Activated T-cell treated with anti-CD3 and anti-CD28 coated beads, Interleukin-2, amount 50 U/mL, for 72 hours (primary cell): ENCODE results near the gene HOXB6. TPM values are rescaled to one million over a fixed set of nuclear protein-coding genes. Genes with fewer than 3 reads are reported as not detected.

Source experiments
- ATAC-seq, 2 donors: fragments of 150-1000 bp; cut with Tn5 transposase; replicated peaks in 1 of 2; 2 replicates each; pipeline ENCODE4 v1.10.0; 2021; ENCODE audit warnings: moderate library complexity in 2 of 2, mild to moderate bottlenecking in 1 of 2
- DNase-seq, 2 donors: peaks; one replicate each; pipeline ENCODE4 v3.0.0; 2021 to 2022; ENCODE audit warnings: mixed read lengths in 1 of 2
- H3K27ac Mint-ChIP-seq: one replicate; pipeline ENCODE4 v1.8.0; 2022; ENCODE audit warnings: mild to moderate bottlenecking, moderate library complexity, mixed read lengths
- H3K27me3 Mint-ChIP-seq: one replicate; pipeline ENCODE4 v1.8.0; 2022; ENCODE audit warnings: low read depth, mixed read lengths
- H3K36me3 Mint-ChIP-seq, 2 donors: one replicate each; pipeline ENCODE4 v1.8.0; 2022; ENCODE audit warnings: mixed read lengths in 2 of 2, mild to moderate bottlenecking in 1 of 2; ENCODE audit not compliant: insufficient read depth in 2 of 2
- H3K4me1 Mint-ChIP-seq: one replicate; pipeline ENCODE4 v1.8.0; 2022; ENCODE audit warnings: low read depth, mixed read lengths
- H3K4me3 Mint-ChIP-seq, 2 donors: one replicate each; pipeline ENCODE4 v1.8.0; 2022; ENCODE audit warnings: mild to moderate bottlenecking in 2 of 2, mixed read lengths in 2 of 2, moderate library complexity in 2 of 2
- H3K9me3 Mint-ChIP-seq, 2 donors: one replicate each; pipeline ENCODE4 v1.8.0; 2022; ENCODE audit warnings: mixed read lengths in 2 of 2
- total RNA-seq, 2 donors: library from RNA; stranded (reverse); gene quantifications; one replicate each; pipeline ENCODE4 v1.2.3, GENCODE V29; 2022

The HOXB6 gene
- total RNA-seq, 2 donors from 2014 or later, result 0.24 to 0.51 TPM

GRCh38 chr17:48623583-48623982, 18.8 kb upstream of the HOXB6 start:
- ATAC-seq, result no peak
- H3K4me3 Mint-ChIP-seq, result no peak overlapping the region
- no peak overlapping the region for H3K27ac Mint-ChIP-seq
- DNase-seq, result no peak
- peaks cover 6% of the 10 kb centered on the region for H3K4me1 Mint-ChIP-seq
- H3K9me3 Mint-ChIP-seq, result no peaks in the 10 kb centered on the region
- peaks cover 3 to 6% of the 10 kb centered on the region in 2 donors for H3K36me3 Mint-ChIP-seq
- H3K27me3 Mint-ChIP-seq, result peaks cover 95% of the 10 kb centered on the region

GRCh38 chr17:48622857-48623256, 18.1 kb upstream of the HOXB6 start:
- peaks cover 95% of the 10 kb centered on the region for H3K27me3 Mint-ChIP-seq
- H3K9me3 Mint-ChIP-seq, result no peaks in the 10 kb centered on the region
- H3K36me3 Mint-ChIP-seq, result peaks cover 3 to 6% of the 10 kb centered on the region in 2 donors
- peaks cover 6% of the 10 kb centered on the region for H3K4me1 Mint-ChIP-seq
- no peak overlapping the region for H3K27ac Mint-ChIP-seq
- DNase-seq (no peak), ATAC-seq (no peak)
- H3K4me3 Mint-ChIP-seq, result no peak overlapping the region

- ATAC-seq (no peak), DNase-seq (no peak)
- Mint-ChIP-seq H3K4me1 (peaks cover 10% of the 10 kb centered on the region), H3K27me3 (peaks cover 95% of the 10 kb centered on the region), H3K9me3 (no peaks in the 10 kb centered on the region), H3K36me3 (peaks cover 3 to 4% of the 10 kb centered on the region in 2 donors), H3K27ac (no peak overlapping the region), H3K4me3 (no peak overlapping the region)
These were observed 16.9 kb upstream of the HOXB6 start for GRCh38 chr17:48621410-48622392.

GRCh38 chr17:48620461-48621139, 15.8 kb upstream of the HOXB6 start:
- no peak overlapping the region for H3K4me3 Mint-ChIP-seq
- peaks cover 8% of the 10 kb centered on the region for H3K4me1 Mint-ChIP-seq
- DNase-seq (no peak), ATAC-seq (no peak)
- no peak overlapping the region for H3K27ac Mint-ChIP-seq
- H3K27me3 Mint-ChIP-seq, result peaks cover 93% of the 10 kb centered on the region
- H3K36me3 Mint-ChIP-seq, result peaks cover under 1% of the 10 kb centered on the region in 2 donors
- no peaks in the 10 kb centered on the region for H3K9me3 Mint-ChIP-seq

- Mint-ChIP-seq H3K4me1 (peaks cover 14% of the 10 kb centered on the region), H3K27ac (peak overlapping the region; percentile 55), H3K4me3 (peak overlapping the region; percentile 46 to 48), H3K27me3 (peaks cover 97% of the 10 kb centered on the region), H3K9me3 (no peaks in the 10 kb centered on the region), H3K36me3 (no peaks in the 10 kb centered on the region)
- DNase-seq (no peak), ATAC-seq (no peak)
These were observed 15.2 kb upstream of the HOXB6 start for GRCh38 chr17:48619826-48620449.

GRCh38 chr17:48618256-48618896, 13.6 kb upstream of the HOXB6 start:
- peaks cover 30% of the 10 kb centered on the region for H3K4me1 Mint-ChIP-seq
- H3K27ac Mint-ChIP-seq, result peak overlapping the region; percentile 22
- DNase-seq, result peak; percentile 80 to 87
- no peaks in the 10 kb centered on the region for H3K9me3 Mint-ChIP-seq
- peak overlapping the region; percentile 67 to 75 for H3K4me3 Mint-ChIP-seq
- peaks cover 99% of the 10 kb centered on the region for H3K27me3 Mint-ChIP-seq
- ATAC-seq, result peak; percentile 63 to 72
- H3K36me3 Mint-ChIP-seq, result no peaks in the 10 kb centered on the region

- Mint-ChIP-seq H3K9me3 (no peaks in the 10 kb centered on the region), H3K27me3 (peaks cover 99% of the 10 kb centered on the region), H3K27ac (no peak overlapping the region), H3K4me1 (peaks cover 34% of the 10 kb centered on the region), H3K36me3 (no peaks in the 10 kb centered on the region), H3K4me3 (peak overlapping the region; percentile 25 to 75)
- ATAC-seq, result no peak
- no peak for DNase-seq
These were observed 12.9 kb upstream of the HOXB6 start for GRCh38 chr17:48617471-48618255.

GRCh38 chr17:48616717-48617470, 12.1 kb upstream of the HOXB6 start:
- DNase-seq, result no peak
- peak overlapping the region; percentile 31 for H3K27ac Mint-ChIP-seq
- peak overlapping the region; percentile 4 to 25 for H3K4me3 Mint-ChIP-seq
- no peaks in the 10 kb centered on the region for H3K9me3 Mint-ChIP-seq
- peaks cover 99% of the 10 kb centered on the region for H3K27me3 Mint-ChIP-seq
- H3K4me1 Mint-ChIP-seq, result peaks cover 40% of the 10 kb centered on the region
- no peak for ATAC-seq
- H3K36me3 Mint-ChIP-seq, result no peaks in the 10 kb centered on the region

- Mint-ChIP-seq H3K27ac (no peak overlapping the region), H3K36me3 (no peaks in the 10 kb centered on the region), H3K4me3 (no peak overlapping the region), H3K4me1 (peaks cover 47% of the 10 kb centered on the region), H3K27me3 (peaks cover 99% of the 10 kb centered on the region), H3K9me3 (no peaks in the 10 kb centered on the region)
- ATAC-seq (no peak), DNase-seq (no peak)
These were observed 11.4 kb upstream of the HOXB6 start for GRCh38 chr17:48615963-48616716.

- H3K9me3 Mint-ChIP-seq, result no peaks in the 10 kb centered on the region
- H3K4me3 Mint-ChIP-seq, result peak within 1 kb of the TSS; percentile 85 to 92
- H3K27me3 Mint-ChIP-seq, result peaks cover 96% of the 10 kb centered on the region
- ATAC-seq (no peak), DNase-seq (no peak)
- H3K27ac Mint-ChIP-seq, result no peak within 1 kb of the TSS
- peaks cover 0 to 2% of the 10 kb centered on the region in 2 donors for H3K36me3 Mint-ChIP-seq
- peaks cover 52% of the 10 kb centered on the region for H3K4me1 Mint-ChIP-seq
These were observed 10.5 kb upstream of the HOXB6 start, which contains the start of gene HOXB8 for GRCh38 chr17:48615047-48615962. HOXB8 (minus strand) TSS chr17:48615292; CDS start chr17:48614704, 588 bp downstream.
